ENCODE data around the gene ASXL1. TPM values are rescaled to one million over a fixed set of nuclear protein-coding genes. Genes with fewer than 3 reads are reported as not detected.

The ASXL1 gene
- total and polyA plus RNA-seq, 10 of the 15 experiments (the other 5 are each of a cell fraction or from before 2014, with no cell fraction given), result 11.0 to 87.6 (median 56.8) TPM

DNA sequence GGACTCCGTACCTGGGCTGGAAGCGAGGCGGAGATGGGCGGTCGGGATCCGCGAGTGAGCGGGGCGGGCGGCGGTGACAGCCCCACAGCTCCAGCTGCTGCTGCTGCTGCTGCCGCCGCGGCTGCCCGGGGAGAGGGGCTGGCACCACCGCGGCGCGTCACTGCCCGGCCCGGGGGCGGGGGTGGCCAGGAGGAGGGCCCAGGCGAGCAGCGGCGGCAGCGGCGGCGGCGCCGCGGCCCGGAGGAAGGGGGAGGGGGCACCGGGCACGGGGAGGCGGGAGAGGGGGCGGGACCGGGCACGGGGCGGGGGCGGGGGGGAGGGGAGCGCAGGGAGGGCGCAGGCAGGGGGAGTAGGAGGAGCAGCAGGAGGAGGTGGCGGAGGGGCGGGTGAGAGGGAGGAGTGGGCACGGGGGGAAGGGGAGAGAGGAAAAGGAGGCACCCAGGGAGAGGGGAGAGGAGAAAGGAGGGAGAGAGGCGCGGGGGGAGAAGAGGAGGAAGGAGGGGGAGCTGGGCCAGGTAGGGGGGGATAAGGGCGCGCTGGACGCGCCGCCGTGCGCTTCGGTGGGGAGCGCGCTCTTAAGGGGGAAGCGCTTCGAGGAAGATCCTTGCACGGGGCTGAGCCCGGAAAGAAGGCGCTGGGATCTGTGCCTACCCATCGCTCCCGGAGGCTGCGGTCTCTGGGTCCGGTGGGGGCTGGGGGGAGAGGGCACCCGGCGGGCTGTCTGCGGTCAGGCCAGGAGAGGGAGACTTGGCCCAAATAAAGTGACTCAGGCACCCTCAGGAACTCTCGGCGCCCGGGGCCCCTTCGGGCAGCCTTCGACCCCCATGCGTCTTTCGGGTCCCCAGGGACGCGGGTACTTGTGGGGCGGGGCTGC is 125.5 kb downstream of the ASXL1 start:
- ATAC-seq (peak; percentile 46), FAIRE-seq (no peak), DNase-seq (ENCODE audit: low read depth, low spot score) (no peak)
- Histone ChIP-seq H3K9ac (ENCODE audit: control insufficient read depth, insufficient read depth, low read length) (no peak overlapping the region; the same call in 1 of the 2 replicates), H3K36me3 (ENCODE audit: control insufficient read depth in 2 of 2, insufficient read depth in 2 of 2, low read length in 1 of 2) (no peaks in the 10 kb centered on the region), H3K27me3 (replicated peaks in 1 of 2; ENCODE audit: control insufficient read depth in 2 of 2, insufficient read depth in 2 of 2, low read length in 1 of 2) (no peaks in the 10 kb centered on the region), H2AFZ (ENCODE audit: control insufficient read depth, low read depth, low read length) (no peak overlapping the region; the same call in 1 of the 2 replicates), H3K4me1 (ENCODE audit: control insufficient read depth, insufficient read depth, low read length) (peaks cover 5% of the 10 kb centered on the region), H3K9me3 (replicated peaks; ENCODE audit: control insufficient read depth, insufficient read depth, low read length) (no peaks in the 10 kb centered on the region), H3K4me2 (ENCODE audit: control insufficient read depth, insufficient read depth) (peak overlapping the region; percentile 96), H3K27ac (ENCODE audit: control insufficient read depth, insufficient read depth) (no peak overlapping the region), H3K79me2 (ENCODE audit: control insufficient read depth, insufficient read depth, low read length) (no peaks in the 10 kb centered on the region), H3K4me3 (peak overlapping the region; percentile 69), H4K20me1 (ENCODE audit: control insufficient read depth, insufficient read depth) (no peaks in the 10 kb centered on the region)
- ChIA-PET POLR2A (no interaction called here), RAD21 (ENCODE audit: unreplicated experiment) (interaction anchor here (0.5 to 0.8 kb wide), 3 partner anchors 51 to 166 kb away, joined by 3 read pairs; no protein-coding TSS in a partner anchor), SMC1A (ENCODE audit: uncharacterized antibody, unreplicated experiment) (no interaction called here), CTCF (interaction anchor here (0.6 to 1.0 kb wide), 2 partner anchors 9 to 80 kb away, joined by 3 read pairs; no protein-coding TSS in a partner anchor)
- in situ Hi-C loops (cut with MboI) (no loop called here), intact Hi-C loops (cut with micrococcal nuclease; ENCODE audit: unreplicated experiment) (no loop called here)
- BruUV-seq (replicated peaks), result no TSS peak
- 2% methylated on average over 20 of the region's 79 CpGs for WGBS (ENCODE audit: insufficient coverage, insufficient replicate concordance, low lambda C conversion rate, missing lambda C conversion rate)
- no peak for TF ChIP-seq KLF5 (IDR thresholded peaks at IDR 0.05; ENCODE audit: partially characterized antibody)
- 0 out of 2 replicates have a peak, but pooled peaks have one; percentile 16 for TF ChIP-seq GATAD2B (conservative IDR thresholded peaks at IDR 0.05; ENCODE audit: low read depth)
- no peak for TF ChIP-seq MYB (IDR thresholded peaks at IDR 0.05; ENCODE audit: borderline replicate concordance, low read depth, low read length)
- TF ChIP-seq IKZF1 (conservative IDR thresholded peaks at IDR 0.05), result no peak
- peak; percentile 84 for TF ChIP-seq MEF2B (IDR thresholded peaks at IDR 0.05; ENCODE audit: partially characterized antibody, poor library complexity, severe bottlenecking)
- no peak for TF ChIP-seq POU2F2 (IDR thresholded peaks at IDR 0.05; ENCODE audit: borderline replicate concordance, low read depth, low read length)
- TF ChIP-seq, protein P1, sequence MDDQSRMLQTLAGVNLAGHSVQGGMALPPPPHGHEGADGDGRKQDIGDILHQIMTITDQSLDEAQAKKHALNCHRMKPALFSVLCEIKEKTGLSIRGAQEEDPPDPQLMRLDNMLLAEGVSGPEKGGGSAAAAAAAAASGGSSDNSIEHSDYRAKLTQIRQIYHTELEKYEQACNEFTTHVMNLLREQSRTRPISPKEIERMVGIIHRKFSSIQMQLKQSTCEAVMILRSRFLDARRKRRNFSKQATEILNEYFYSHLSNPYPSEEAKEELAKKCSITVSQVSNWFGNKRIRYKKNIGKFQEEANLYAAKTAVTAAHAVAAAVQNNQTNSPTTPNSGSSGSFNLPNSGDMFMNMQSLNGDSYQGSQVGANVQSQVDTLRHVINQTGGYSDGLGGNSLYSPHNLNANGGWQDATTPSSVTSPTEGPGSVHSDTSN (IDR thresholded peaks at IDR 0.05; ENCODE audit: insufficient replicate concordance, low read depth, low read length), result no peak
- no peak for TF ChIP-seq SUZ12 (IDR thresholded peaks at IDR 0.05; ENCODE audit: unreplicated experiment)
- TF ChIP-seq, protein P2, sequence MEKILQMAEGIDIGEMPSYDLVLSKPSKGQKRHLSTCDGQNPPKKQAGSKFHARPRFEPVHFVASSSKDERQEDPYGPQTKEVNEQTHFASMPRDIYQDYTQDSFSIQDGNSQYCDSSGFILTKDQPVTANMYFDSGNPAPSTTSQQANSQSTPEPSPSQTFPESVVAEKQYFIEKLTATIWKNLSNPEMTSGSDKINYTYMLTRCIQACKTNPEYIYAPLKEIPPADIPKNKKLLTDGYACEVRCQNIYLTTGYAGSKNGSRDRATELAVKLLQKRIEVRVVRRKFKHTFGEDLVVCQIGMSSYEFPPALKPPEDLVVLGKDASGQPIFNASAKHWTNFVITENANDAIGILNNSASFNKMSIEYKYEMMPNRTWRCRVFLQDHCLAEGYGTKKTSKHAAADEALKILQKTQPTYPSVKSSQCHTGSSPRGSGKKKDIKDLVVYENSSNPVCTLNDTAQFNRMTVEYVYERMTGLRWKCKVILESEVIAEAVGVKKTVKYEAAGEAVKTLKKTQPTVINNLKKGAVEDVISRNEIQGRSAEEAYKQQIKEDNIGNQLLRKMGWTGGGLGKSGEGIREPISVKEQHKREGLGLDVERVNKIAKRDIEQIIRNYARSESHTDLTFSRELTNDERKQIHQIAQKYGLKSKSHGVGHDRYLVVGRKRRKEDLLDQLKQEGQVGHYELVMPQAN (conservative IDR thresholded peaks at IDR 0.05), result 0 out of 2 replicates have a peak, but pooled peaks have one; percentile 44
- TF ChIP-seq, protein P3, sequence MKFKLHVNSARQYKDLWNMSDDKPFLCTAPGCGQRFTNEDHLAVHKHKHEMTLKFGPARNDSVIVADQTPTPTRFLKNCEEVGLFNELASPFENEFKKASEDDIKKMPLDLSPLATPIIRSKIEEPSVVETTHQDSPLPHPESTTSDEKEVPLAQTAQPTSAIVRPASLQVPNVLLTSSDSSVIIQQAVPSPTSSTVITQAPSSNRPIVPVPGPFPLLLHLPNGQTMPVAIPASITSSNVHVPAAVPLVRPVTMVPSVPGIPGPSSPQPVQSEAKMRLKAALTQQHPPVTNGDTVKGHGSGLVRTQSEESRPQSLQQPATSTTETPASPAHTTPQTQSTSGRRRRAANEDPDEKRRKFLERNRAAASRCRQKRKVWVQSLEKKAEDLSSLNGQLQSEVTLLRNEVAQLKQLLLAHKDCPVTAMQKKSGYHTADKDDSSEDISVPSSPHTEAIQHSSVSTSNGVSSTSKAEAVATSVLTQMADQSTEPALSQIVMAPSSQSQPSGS (IDR thresholded peaks at IDR 0.05; ENCODE audit: low read length), result no peak
- TF ChIP-seq, protein P4, sequence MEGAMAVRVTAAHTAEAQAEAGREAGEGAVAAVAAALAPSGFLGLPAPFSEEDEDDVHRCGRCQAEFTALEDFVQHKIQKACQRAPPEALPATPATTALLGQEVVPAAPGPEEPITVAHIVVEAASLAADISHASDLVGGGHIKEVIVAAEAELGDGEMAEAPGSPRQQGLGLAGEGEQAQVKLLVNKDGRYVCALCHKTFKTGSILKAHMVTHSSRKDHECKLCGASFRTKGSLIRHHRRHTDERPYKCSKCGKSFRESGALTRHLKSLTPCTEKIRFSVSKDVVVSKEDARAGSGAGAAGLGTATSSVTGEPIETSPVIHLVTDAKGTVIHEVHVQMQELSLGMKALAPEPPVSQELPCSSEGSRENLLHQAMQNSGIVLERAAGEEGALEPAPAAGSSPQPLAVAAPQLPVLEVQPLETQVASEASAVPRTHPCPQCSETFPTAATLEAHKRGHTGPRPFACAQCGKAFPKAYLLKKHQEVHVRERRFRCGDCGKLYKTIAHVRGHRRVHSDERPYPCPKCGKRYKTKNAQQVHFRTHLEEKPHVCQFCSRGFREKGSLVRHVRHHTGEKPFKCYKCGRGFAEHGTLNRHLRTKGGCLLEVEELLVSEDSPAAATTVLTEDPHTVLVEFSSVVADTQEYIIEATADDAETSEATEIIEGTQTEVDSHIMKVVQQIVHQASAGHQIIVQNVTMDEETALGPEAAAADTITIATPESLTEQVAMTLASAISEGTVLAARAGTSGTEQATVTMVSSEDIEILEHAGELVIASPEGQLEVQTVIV (IDR thresholded peaks at IDR 0.05; ENCODE audit: borderline replicate concordance, partially characterized antibody), result peak; percentile 14
- no peak for TF ChIP-seq ZSCAN29 (IDR thresholded peaks at IDR 0.05)
- TF ChIP-seq RUNX3 (IDR thresholded peaks at IDR 0.05; ENCODE audit: low read length), result peak; percentile 57
- no peak for TF ChIP-seq CEBPB (IDR thresholded peaks at IDR 0.05; ENCODE audit: borderline replicate concordance in 1 of 2, low read depth in 2 of 2, low read length in 2 of 2)
- TF ChIP-seq EGR1 (IDR thresholded peaks at IDR 0.05; ENCODE audit: borderline replicate concordance in 1 of 2, low read depth in 2 of 2, low read length in 2 of 2), result peak in 1 of 2 experiments; percentile 58; a peak in 1 of 3 replicates
